ENCODE measurements around the gene UBALD1. TPM values are rescaled to one million over a fixed set of nuclear protein-coding genes. Genes with fewer than 3 reads are reported as not detected.

The UBALD1 gene
- total and polyA plus RNA-seq, 4 experiments from 2014 or later = 2.4 to 41.0 (median 17.5) TPM

GRCh38 chr16:4599037-4599436 lies 15.7 kb downstream of the UBALD1 start:
- no peak for DNase-seq
- Mint-ChIP-seq H3K4me1 (no peaks in the 10 kb centered on the region), H3K9me3 (no peaks in the 10 kb centered on the region), H3K27ac (no peak overlapping the region), H3K27me3 (peaks cover 2 to 5% of the 10 kb centered on the region in 2 donors), H3K4me3 (no peak overlapping the region), H3K36me3 (no peaks in the 10 kb centered on the region)
- H3K9me3 ChIP-seq (ENCODE audit: control insufficient read depth in 1 of 2, low read length in 2 of 2) = no peaks in the 10 kb centered on the region
- intact Hi-C loops (cut with micrococcal nuclease) = no loop called here
- H3K4me3 ChIP-seq (ENCODE audit: low read length in 2 of 2) = no peak overlapping the region
- ChIA-PET CTCF (ENCODE audit: partially characterized antibody) (no interaction called here), POLR2A (ENCODE audit: partially characterized antibody) (no interaction called here)
- H3K4me1 ChIP-seq (ENCODE audit: insufficient read depth, low read length) = no peaks in the 10 kb centered on the region
- no peaks in the 10 kb centered on the region for H3K36me3 ChIP-seq (ENCODE audit: insufficient read depth, low read length)
- H3K27me3 ChIP-seq (ENCODE audit: insufficient read depth, low read length) = no peaks in the 10 kb centered on the region
- H3K27ac ChIP-seq (ENCODE audit: low read depth, low read length) = no peak overlapping the region

- H3K4me1 ChIP-seq (ENCODE audit: insufficient read depth, low read length) = no peaks in the 10 kb centered on the region
- POLR2A ChIA-PET (ENCODE audit: partially characterized antibody) = no interaction called here
- Mint-ChIP-seq H3K27ac (no peak overlapping the region), H3K27me3 (peaks cover 2 to 5% of the 10 kb centered on the region in 2 donors), H3K36me3 (no peaks in the 10 kb centered on the region), H3K9me3 (no peaks in the 10 kb centered on the region), H3K4me3 (no peak overlapping the region), H3K4me1 (no peaks in the 10 kb centered on the region)
- no peaks in the 10 kb centered on the region for H3K36me3 ChIP-seq (ENCODE audit: insufficient read depth, low read length)
- H3K27me3 ChIP-seq (ENCODE audit: insufficient read depth, low read length) = no peaks in the 10 kb centered on the region
- H3K9me3 ChIP-seq (ENCODE audit: control insufficient read depth in 1 of 2, low read length in 2 of 2) = no peaks in the 10 kb centered on the region
- CTCF ChIA-PET (ENCODE audit: partially characterized antibody) = interaction anchor here (1.2 kb wide), 1 partner anchor 195 kb away, joined by 4 read pairs; no protein-coding TSS in a partner anchor
- intact Hi-C loops (cut with micrococcal nuclease) = no loop called here
- no peak overlapping the region for H3K27ac ChIP-seq (ENCODE audit: low read depth, low read length)
- H3K4me3 ChIP-seq (ENCODE audit: low read length in 2 of 2) = no peak overlapping the region
- no peak for DNase-seq
Measured at GRCh38 chr16:4597174-4597573, 17.5 kb downstream of the UBALD1 start.

- no peak overlapping the region for H3K27ac Mint-ChIP-seq
- no peaks in the 10 kb centered on the region for H3K4me1 Mint-ChIP-seq
- H3K4me3 Mint-ChIP-seq = no peak overlapping the region
- no peak for DNase-seq
- Histone ChIP-seq H3K27ac (ENCODE audit: low read depth, low read length) (no peak overlapping the region), H3K36me3 (ENCODE audit: insufficient read depth, low read length) (no peaks in the 10 kb centered on the region), H3K4me1 (ENCODE audit: insufficient read depth, low read length) (no peaks in the 10 kb centered on the region), H3K4me3 (ENCODE audit: low read length in 2 of 2) (no peak overlapping the region), H3K9me3 (ENCODE audit: control insufficient read depth in 1 of 2, low read length in 2 of 2) (no peaks in the 10 kb centered on the region), H3K27me3 (ENCODE audit: insufficient read depth, low read length) (no peaks in the 10 kb centered on the region)
- POLR2A ChIA-PET (ENCODE audit: partially characterized antibody) = no interaction called here
- H3K27me3 Mint-ChIP-seq = peaks cover 2 to 4% of the 10 kb centered on the region in 2 donors
- CTCF ChIA-PET (ENCODE audit: partially characterized antibody) = interaction anchor here (1.9 kb wide), 1 partner anchor 9 kb away, joined by 7 read pairs; no protein-coding TSS in a partner anchor
- H3K9me3 Mint-ChIP-seq = no peaks in the 10 kb centered on the region
- no peaks in the 10 kb centered on the region for H3K36me3 Mint-ChIP-seq
- intact Hi-C loops (cut with micrococcal nuclease) = no loop called here
Measured at GRCh38 chr16:4594433-4595410, 20.0 kb downstream of the UBALD1 start.

GRCh38 chr16:4593086-4593485 lies 21.6 kb downstream of the UBALD1 start:
- ChIA-PET POLR2A (ENCODE audit: partially characterized antibody) (no interaction called here), CTCF (ENCODE audit: partially characterized antibody) (no interaction called here)
- Histone ChIP-seq H3K4me3 (ENCODE audit: low read length in 2 of 2) (no peak overlapping the region), H3K9me3 (ENCODE audit: control insufficient read depth in 1 of 2, low read length in 2 of 2) (no peaks in the 10 kb centered on the region), H3K27ac (ENCODE audit: low read depth, low read length) (no peak overlapping the region), H3K4me1 (ENCODE audit: insufficient read depth, low read length) (no peaks in the 10 kb centered on the region), H3K27me3 (ENCODE audit: insufficient read depth, low read length) (no peaks in the 10 kb centered on the region), H3K36me3 (ENCODE audit: insufficient read depth, low read length) (no peaks in the 10 kb centered on the region)
- peaks cover 0 to 6% (median 0%) of the 10 kb centered on the region in 8 donors for H3K9me3 Mint-ChIP-seq
- no peak overlapping the region for H3K27ac Mint-ChIP-seq
- no peak for DNase-seq
- no peak overlapping the region for H3K4me3 Mint-ChIP-seq
- intact Hi-C loops (cut with micrococcal nuclease) = no loop called here
- no peaks in the 10 kb centered on the region for H3K36me3 Mint-ChIP-seq
- peaks cover 2 to 6% of the 10 kb centered on the region in 2 donors for H3K27me3 Mint-ChIP-seq
- no peaks in the 10 kb centered on the region for H3K4me1 Mint-ChIP-seq

- Histone ChIP-seq H3K27ac (ENCODE audit: low read depth, low read length) (no peak overlapping the region), H3K27me3 (ENCODE audit: insufficient read depth, low read length) (no peaks in the 10 kb centered on the region), H3K4me1 (ENCODE audit: insufficient read depth, low read length) (no peaks in the 10 kb centered on the region), H3K9me3 (ENCODE audit: control insufficient read depth in 1 of 2, low read length in 2 of 2) (no peaks in the 10 kb centered on the region), H3K36me3 (ENCODE audit: insufficient read depth, low read length) (no peaks in the 10 kb centered on the region), H3K4me3 (ENCODE audit: low read length in 2 of 2) (no peak overlapping the region)
- Mint-ChIP-seq H3K27me3 (peaks cover 2 to 6% of the 10 kb centered on the region in 2 donors), H3K9me3 (peaks cover 0 to 8% (median 0%) of the 10 kb centered on the region in 8 donors), H3K4me3 (no peak overlapping the region), H3K27ac (no peak overlapping the region), H3K4me1 (no peaks in the 10 kb centered on the region), H3K36me3 (no peaks in the 10 kb centered on the region)
- intact Hi-C loops (cut with micrococcal nuclease) = no loop called here
- no peak for DNase-seq
- ChIA-PET POLR2A (ENCODE audit: partially characterized antibody) (no interaction called here), CTCF (ENCODE audit: partially characterized antibody) (interaction anchor here (1.3 kb wide), 1 partner anchor 84 kb away, joined by 3 read pairs; no protein-coding TSS in a partner anchor)
Measured at GRCh38 chr16:4591706-4592470, 22.8 kb downstream of the UBALD1 start.

GRCh38 chr16:4591191-4591590 lies 23.5 kb downstream of the UBALD1 start:
- no peaks in the 10 kb centered on the region for H3K36me3 Mint-ChIP-seq

GRCh38 chr16:4588961-4589360 lies 25.7 kb downstream of the UBALD1 start:
- Mint-ChIP-seq H3K36me3 (no peaks in the 10 kb centered on the region), H3K4me3 (no peak overlapping the region), H3K9me3 (peaks cover 0 to 8% (median 0%) of the 10 kb centered on the region in 8 donors), H3K27ac (no peak overlapping the region), H3K27me3 (peaks cover 4 to 6% of the 10 kb centered on the region in 2 donors), H3K4me1 (peaks cover 0 to 4% (median 3%) of the 10 kb centered on the region in 4 donors)
- Histone ChIP-seq H3K9me3 (ENCODE audit: control insufficient read depth in 1 of 2, low read length in 2 of 2) (no peaks in the 10 kb centered on the region), H3K4me1 (ENCODE audit: insufficient read depth, low read length) (no peaks in the 10 kb centered on the region), H3K27me3 (ENCODE audit: insufficient read depth, low read length) (peaks cover 3% of the 10 kb centered on the region), H3K4me3 (ENCODE audit: low read length in 2 of 2) (no peak overlapping the region), H3K36me3 (ENCODE audit: insufficient read depth, low read length) (no peaks in the 10 kb centered on the region), H3K27ac (ENCODE audit: low read depth, low read length) (no peak overlapping the region)
- DNase-seq = no peak
- ChIA-PET CTCF (ENCODE audit: partially characterized antibody) (interaction anchor here (1.3 kb wide), 1 partner anchor 16 kb away, joined by 4 read pairs; no protein-coding TSS in a partner anchor), POLR2A (ENCODE audit: partially characterized antibody) (no interaction called here)
- intact Hi-C loops (cut with micrococcal nuclease) = no loop called here

More at GRCh38 chr16:4591191-4591590, 23.5 kb downstream of the UBALD1 start:
- DNase-seq = no peak
- Histone ChIP-seq H3K36me3 (ENCODE audit: insufficient read depth, low read length) (no peaks in the 10 kb centered on the region), H3K27me3 (ENCODE audit: insufficient read depth, low read length) (peaks cover 3% of the 10 kb centered on the region), H3K4me3 (ENCODE audit: low read length in 2 of 2) (no peak overlapping the region), H3K4me1 (ENCODE audit: insufficient read depth, low read length) (no peaks in the 10 kb centered on the region), H3K27ac (ENCODE audit: low read depth, low read length) (no peak overlapping the region), H3K9me3 (ENCODE audit: control insufficient read depth in 1 of 2, low read length in 2 of 2) (no peaks in the 10 kb centered on the region)
- no peaks in the 10 kb centered on the region for H3K4me1 Mint-ChIP-seq
- CTCF ChIA-PET (ENCODE audit: partially characterized antibody) = interaction anchor here (1.3 kb wide), 1 partner anchor 83 kb away, joined by 3 read pairs; no protein-coding TSS in a partner anchor
- peaks cover 0 to 8% (median 0%) of the 10 kb centered on the region in 8 donors for H3K9me3 Mint-ChIP-seq
- H3K4me3 Mint-ChIP-seq = no peak overlapping the region
- POLR2A ChIA-PET (ENCODE audit: partially characterized antibody) = no interaction called here
- intact Hi-C loops (cut with micrococcal nuclease) = no loop called here
- H3K27ac Mint-ChIP-seq = no peak overlapping the region
- peaks cover 0 to 4% of the 10 kb centered on the region in 2 donors for H3K27me3 Mint-ChIP-seq
